Naive B cell (primary cell): ENCODE data around the gene INSRR. TPM values are rescaled to one million over a fixed set of nuclear protein-coding genes. Genes with fewer than 3 reads are reported as not detected.
A peak's percentile ranks its signal among the peaks of the same experiment; 100 is the strongest.

Experiments used
- ATAC-seq, 2 donors: fragments of 150-1000 bp; cut with Tn5 transposase; 2 replicates each; pipeline ENCODE4 v1.10.0; 2021; ENCODE audit warnings: low read depth in 2 of 2, mild to moderate bottlenecking in 2 of 2, moderate library complexity in 2 of 2
- DNase-seq: peaks from one replicate; pipeline ENCODE4 v3.0.0; 2022
- H3K27ac Mint-ChIP-seq, 6 donors: one replicate each; pipeline ENCODE4 v1.8.0; 2020 to 2022; ENCODE audit warnings: mild to moderate bottlenecking in 6 of 6, mixed read lengths in 6 of 6, moderate library complexity in 5 of 6, inconsistent platforms in 2 of 6
- H3K27me3 Mint-ChIP-seq, 3 donors: one replicate each; pipeline ENCODE4 v1.8.0; 2021 to 2022; ENCODE audit warnings: mixed read lengths in 3 of 3, mild to moderate bottlenecking in 1 of 3
- H3K36me3 Mint-ChIP-seq, 2 donors: one replicate each; pipeline ENCODE4 v1.8.0; 2020 to 2022; ENCODE audit warnings: mixed read lengths in 2 of 2, inconsistent platforms in 1 of 2, mild to moderate bottlenecking in 1 of 2
- H3K4me1 Mint-ChIP-seq, 3 donors: one replicate each; pipeline ENCODE4 v1.8.0; 2020 to 2022; ENCODE audit warnings: mixed read lengths in 3 of 3, inconsistent platforms in 1 of 3, mild to moderate bottlenecking in 1 of 3, moderate library complexity in 1 of 3
- H3K4me3 Mint-ChIP-seq, 8 donors: one replicate each; pipeline ENCODE4 v1.8.0; 2020 to 2022; ENCODE audit warnings: mild to moderate bottlenecking in 8 of 8, mixed read lengths in 8 of 8, moderate library complexity in 8 of 8, inconsistent platforms in 2 of 8
- H3K9me3 Mint-ChIP-seq, 7 donors: one replicate each; pipeline ENCODE4 v1.8.0; 2020 to 2022; ENCODE audit warnings: mixed read lengths in 7 of 7, mild to moderate bottlenecking in 5 of 7, inconsistent platforms in 2 of 7, moderate library complexity in 1 of 7
- polyA plus RNA-seq, 6 donors: library from polyadenylated mRNA; unstranded; fragments of 300-500 nt; fragmentation: Illumina TruSeq; gene quantifications; one replicate each; pipeline ENCODE4 v1.2.3, GENCODE V29; 2021; ENCODE audit warnings: low read depth in 6 of 6

INSRR gene
- polyA plus RNA-seq, 6 donors from 2014 or later: not detected

- Mint-ChIP-seq H3K4me3 (no peak overlapping the region), H3K27ac (peak overlapping the region in 2 of 6 donors; percentile 31 to 70), H3K4me1 (peaks cover 0 to 12% (median 2%) of the 10 kb centered on the region in 3 donors), H3K36me3 (no peaks in the 10 kb centered on the region), H3K27me3 (peaks cover 4 to 16% (median 16%) of the 10 kb centered on the region in 3 donors), H3K9me3 (peaks cover 0 to 2% (median 0%) of the 10 kb centered on the region in 7 donors)
- DNase-seq (no peak), ATAC-seq (no peak)
Measured at GRCh38 chr1:156807627-156808026, 51.3 kb downstream of the INSRR start.

GRCh38 chr1:156806512-156807440, 52.1 kb downstream of the INSRR start:
- ATAC-seq (no peak), DNase-seq (no peak)
- Mint-ChIP-seq H3K4me1 (peaks cover 0 to 9% (median 2%) of the 10 kb centered on the region in 3 donors), H3K36me3 (no peaks in the 10 kb centered on the region), H3K4me3 (no peak overlapping the region), H3K9me3 (peaks cover 0 to 2% (median 0%) of the 10 kb centered on the region in 7 donors), H3K27ac (no peak overlapping the region), H3K27me3 (peaks cover 4 to 9% (median 8%) of the 10 kb centered on the region in 3 donors)

- peaks cover 6 to 8% of the 10 kb centered on the region in 2 donors for H3K36me3 Mint-ChIP-seq
- H3K9me3 Mint-ChIP-seq: peaks cover 0 to 2% (median 0%) of the 10 kb centered on the region in 7 donors
- H3K4me1 Mint-ChIP-seq: peaks cover 0 to 9% (median 2%) of the 10 kb centered on the region in 3 donors
- H3K27me3 Mint-ChIP-seq: peaks cover 0 to 1% (median under 1%) of the 10 kb centered on the region in 3 donors
- DNase-seq (no peak), ATAC-seq (no peak)
- H3K4me3 Mint-ChIP-seq: no peak overlapping the region
- no peak overlapping the region for H3K27ac Mint-ChIP-seq
Measured at GRCh38 chr1:156805766-156806511, 53.0 kb downstream of the INSRR start.

GRCh38 chr1:156804572-156805243, 54.2 kb downstream of the INSRR start:
- no peak overlapping the region for H3K4me3 Mint-ChIP-seq
- DNase-seq (no peak), ATAC-seq (no peak)

GRCh38 chr1:156804026-156804425, 54.9 kb downstream of the INSRR start:
- DNase-seq (no peak), ATAC-seq (no peak)
- Mint-ChIP-seq H3K4me3 (no peak overlapping the region), H3K36me3 (peaks cover 11 to 12% of the 10 kb centered on the region in 2 donors), H3K27me3 (no peaks in the 10 kb centered on the region), H3K27ac (peak overlapping the region in 1 of 6 donors; percentile 90), H3K9me3 (peaks cover 0 to 2% (median 0%) of the 10 kb centered on the region in 7 donors), H3K4me1 (peaks cover 0 to 9% (median 2%) of the 10 kb centered on the region in 3 donors)

More at GRCh38 chr1:156804572-156805243, 54.2 kb downstream of the INSRR start:
- Mint-ChIP-seq H3K4me1 (peaks cover 0 to 9% (median 2%) of the 10 kb centered on the region in 3 donors), H3K27me3 (no peaks in the 10 kb centered on the region), H3K27ac (peak overlapping the region in 4 of 6 donors; percentile 39 to 90 (median 63)), H3K9me3 (peaks cover 0 to 2% (median 0%) of the 10 kb centered on the region in 7 donors), H3K36me3 (peaks cover 11 to 12% of the 10 kb centered on the region in 2 donors)

GRCh38 chr1:156803086-156803851, 55.6 kb downstream of the INSRR start:
- ATAC-seq (no peak), DNase-seq (no peak)
- Mint-ChIP-seq H3K27ac (peak overlapping the region in 1 of 6 donors; percentile 63), H3K36me3 (peaks cover 11 to 12% of the 10 kb centered on the region in 2 donors), H3K4me3 (no peak overlapping the region), H3K4me1 (peaks cover 0 to 9% (median 2%) of the 10 kb centered on the region in 3 donors), H3K27me3 (no peaks in the 10 kb centered on the region), H3K9me3 (peaks cover 0 to 2% (median 0%) of the 10 kb centered on the region in 7 donors)

GRCh38 chr1:156802421-156802935, 56.4 kb downstream of the INSRR start:
- Mint-ChIP-seq H3K4me3 (no peak overlapping the region), H3K27ac (no peak overlapping the region), H3K27me3 (no peaks in the 10 kb centered on the region), H3K9me3 (no peaks in the 10 kb centered on the region), H3K36me3 (peaks cover 13 to 14% of the 10 kb centered on the region in 2 donors), H3K4me1 (peaks cover 0 to 7% (median under 1%) of the 10 kb centered on the region in 3 donors)
- no peak for ATAC-seq
- DNase-seq: no peak

GRCh38 chr1:156801409-156802121, 57.4 kb downstream of the INSRR start:
- Mint-ChIP-seq H3K27ac (peak overlapping the region in 2 of 6 donors; percentile 57 to 61), H3K9me3 (no peaks in the 10 kb centered on the region), H3K36me3 (peaks cover 19 to 21% of the 10 kb centered on the region in 2 donors), H3K4me3 (peak overlapping the region in 1 of 8 donors; percentile 14), H3K4me1 (peaks cover 0 to 6% (median 2%) of the 10 kb centered on the region in 3 donors), H3K27me3 (no peaks in the 10 kb centered on the region)
- ATAC-seq: no peak
- DNase-seq: no peak

GRCh38 chr1:156797212-156797871, 61.6 kb downstream of the INSRR start:
- H3K4me3 Mint-ChIP-seq: no peak overlapping the region
- peaks cover 36 to 40% of the 10 kb centered on the region in 2 donors for H3K36me3 Mint-ChIP-seq

GRCh38 chr1:156796340-156797097, 62.4 kb downstream of the INSRR start:
- peak overlapping the region in 1 of 6 donors; percentile 48 for H3K27ac Mint-ChIP-seq
- no peak overlapping the region for H3K4me3 Mint-ChIP-seq
- H3K9me3 Mint-ChIP-seq: no peaks in the 10 kb centered on the region
- no peaks in the 10 kb centered on the region for H3K27me3 Mint-ChIP-seq
- H3K36me3 Mint-ChIP-seq: peaks cover 34 to 43% of the 10 kb centered on the region in 2 donors
- peaks cover 0 to 8% (median 7%) of the 10 kb centered on the region in 3 donors for H3K4me1 Mint-ChIP-seq
- ATAC-seq (no peak), DNase-seq (no peak)

More at GRCh38 chr1:156797212-156797871, 61.6 kb downstream of the INSRR start:
- DNase-seq: peak; percentile 25
- ATAC-seq: peak; percentile 53 to 60
- Mint-ChIP-seq H3K9me3 (no peaks in the 10 kb centered on the region), H3K27me3 (no peaks in the 10 kb centered on the region), H3K27ac (peak overlapping the region in 3 of 6 donors; percentile 19 to 76 (median 31)), H3K4me1 (peaks cover 0 to 8% (median 7%) of the 10 kb centered on the region in 3 donors)

- peaks cover 0 to 8% (median 7%) of the 10 kb centered on the region in 3 donors for H3K4me1 Mint-ChIP-seq
- no peaks in the 10 kb centered on the region for H3K27me3 Mint-ChIP-seq
- no peak for DNase-seq
- peak overlapping the region in 1 of 6 donors; percentile 22 for H3K27ac Mint-ChIP-seq
- H3K4me3 Mint-ChIP-seq: no peak overlapping the region
- H3K36me3 Mint-ChIP-seq: peaks cover 27 to 37% of the 10 kb centered on the region in 2 donors
- H3K9me3 Mint-ChIP-seq: no peaks in the 10 kb centered on the region
- ATAC-seq: no peak
Measured at GRCh38 chr1:156795787-156796186, 63.1 kb downstream of the INSRR start.
